Type B pancreatic cell (in vitro differentiated cells): ENCODE results near the gene CORO6. TPM values are rescaled to one million over a fixed set of nuclear protein-coding genes. Genes with fewer than 3 reads are reported as not detected.

Experiments used
- DNase-seq: peaks from one replicate; pipeline ENCODE4 v3.0.0; 2021; ENCODE audit warnings: mixed read lengths; ENCODE audit not compliant: unreplicated experiment; ENCODE audit errors: extremely low spot score
- H3K27ac Mint-ChIP-seq: 2 replicates; pipeline ENCODE4 v1.8.0; 2021; ENCODE audit warnings: mild to moderate bottlenecking, mixed read lengths
- H3K27me3 Mint-ChIP-seq: 2 replicates; pipeline ENCODE4 v1.8.0; 2021; ENCODE audit warnings: mixed read lengths
- H3K36me3 Mint-ChIP-seq: 2 replicates; pipeline ENCODE4 v1.8.0; 2021; ENCODE audit warnings: mixed read lengths
- H3K4me1 Mint-ChIP-seq: one replicate; pipeline ENCODE4 v1.8.0; 2021; ENCODE audit warnings: mixed read lengths; ENCODE audit not compliant: unreplicated experiment
- H3K4me3 Mint-ChIP-seq: 2 replicates; pipeline ENCODE4 v1.8.0; 2021; ENCODE audit warnings: mild to moderate bottlenecking, mixed read lengths
- H3K9me3 Mint-ChIP-seq: 2 replicates; pipeline ENCODE4 v1.8.0; 2021; ENCODE audit warnings: mixed read lengths
- total RNA-seq: library from RNA; stranded (reverse); gene quantifications from 2 replicates; pipeline ENCODE4 v1.2.1, GENCODE V29; 2021; ENCODE audit warnings: low replicate concordance
- TF ChIP-seq, protein P1 (sequence below): fragments of 200-600 bp; sonication (generic); conservative IDR thresholded peaks from 2 replicates; pipeline ENCODE4 v1.5.0; 2021; ENCODE audit warnings: antibody characterized with exemption, mild to moderate bottlenecking

Gene CORO6
- total RNA-seq, 1 donor from 2014 or later: 6.8 TPM

DNA sequence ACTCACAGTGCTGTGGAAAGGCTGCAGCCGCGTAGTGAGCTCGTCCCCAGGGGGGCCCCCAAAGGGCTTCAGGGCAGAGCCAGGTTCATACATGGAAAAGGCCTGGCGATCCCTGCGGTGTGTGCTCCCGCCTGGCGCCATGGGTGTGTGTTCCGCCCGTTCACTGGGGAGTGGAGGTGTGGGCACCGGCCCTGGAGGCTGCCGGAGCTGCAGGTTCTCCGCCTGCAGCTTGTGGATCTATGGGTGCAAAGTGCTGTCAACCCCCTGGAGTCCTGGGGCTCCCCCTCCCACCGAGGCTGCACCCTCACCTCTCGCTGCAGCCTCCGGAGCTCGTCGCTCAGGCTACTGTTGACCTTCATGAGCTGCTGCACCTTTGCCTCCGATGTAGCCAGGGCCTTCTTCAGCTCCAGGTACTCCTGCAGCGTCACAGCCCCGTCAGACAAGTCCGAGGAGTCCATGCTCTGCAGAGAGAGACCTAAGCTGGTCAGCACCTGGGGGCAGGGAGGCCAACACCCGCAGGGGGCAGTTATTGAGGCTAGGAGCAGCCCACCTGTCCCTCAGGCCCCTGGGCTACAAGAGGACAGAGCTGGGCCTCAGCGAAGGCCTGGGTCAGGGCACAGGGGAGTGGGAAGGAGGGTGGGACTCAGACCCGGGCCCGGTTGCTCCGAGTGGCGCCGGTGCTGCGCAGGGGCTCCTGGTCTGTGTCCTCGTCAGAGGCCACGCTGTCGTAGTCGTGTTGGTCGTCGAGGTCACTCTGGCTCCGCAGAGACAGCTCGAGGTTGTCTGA, 46.3 kb downstream of the CORO6 start:
- TF ChIP-seq, protein P1, sequence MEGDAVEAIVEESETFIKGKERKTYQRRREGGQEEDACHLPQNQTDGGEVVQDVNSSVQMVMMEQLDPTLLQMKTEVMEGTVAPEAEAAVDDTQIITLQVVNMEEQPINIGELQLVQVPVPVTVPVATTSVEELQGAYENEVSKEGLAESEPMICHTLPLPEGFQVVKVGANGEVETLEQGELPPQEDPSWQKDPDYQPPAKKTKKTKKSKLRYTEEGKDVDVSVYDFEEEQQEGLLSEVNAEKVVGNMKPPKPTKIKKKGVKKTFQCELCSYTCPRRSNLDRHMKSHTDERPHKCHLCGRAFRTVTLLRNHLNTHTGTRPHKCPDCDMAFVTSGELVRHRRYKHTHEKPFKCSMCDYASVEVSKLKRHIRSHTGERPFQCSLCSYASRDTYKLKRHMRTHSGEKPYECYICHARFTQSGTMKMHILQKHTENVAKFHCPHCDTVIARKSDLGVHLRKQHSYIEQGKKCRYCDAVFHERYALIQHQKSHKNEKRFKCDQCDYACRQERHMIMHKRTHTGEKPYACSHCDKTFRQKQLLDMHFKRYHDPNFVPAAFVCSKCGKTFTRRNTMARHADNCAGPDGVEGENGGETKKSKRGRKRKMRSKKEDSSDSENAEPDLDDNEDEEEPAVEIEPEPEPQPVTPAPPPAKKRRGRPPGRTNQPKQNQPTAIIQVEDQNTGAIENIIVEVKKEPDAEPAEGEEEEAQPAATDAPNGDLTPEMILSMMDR: no peak
- no peaks in the 10 kb centered on the region for H3K9me3 Mint-ChIP-seq
- H3K36me3 Mint-ChIP-seq: peaks cover 8% of the 10 kb centered on the region
- no peak overlapping the region for H3K27ac Mint-ChIP-seq
- no peaks in the 10 kb centered on the region for H3K27me3 Mint-ChIP-seq
- peaks cover 6% of the 10 kb centered on the region for H3K4me1 Mint-ChIP-seq
- DNase-seq: no peak
- no peak overlapping the region for H3K4me3 Mint-ChIP-seq

DNA sequence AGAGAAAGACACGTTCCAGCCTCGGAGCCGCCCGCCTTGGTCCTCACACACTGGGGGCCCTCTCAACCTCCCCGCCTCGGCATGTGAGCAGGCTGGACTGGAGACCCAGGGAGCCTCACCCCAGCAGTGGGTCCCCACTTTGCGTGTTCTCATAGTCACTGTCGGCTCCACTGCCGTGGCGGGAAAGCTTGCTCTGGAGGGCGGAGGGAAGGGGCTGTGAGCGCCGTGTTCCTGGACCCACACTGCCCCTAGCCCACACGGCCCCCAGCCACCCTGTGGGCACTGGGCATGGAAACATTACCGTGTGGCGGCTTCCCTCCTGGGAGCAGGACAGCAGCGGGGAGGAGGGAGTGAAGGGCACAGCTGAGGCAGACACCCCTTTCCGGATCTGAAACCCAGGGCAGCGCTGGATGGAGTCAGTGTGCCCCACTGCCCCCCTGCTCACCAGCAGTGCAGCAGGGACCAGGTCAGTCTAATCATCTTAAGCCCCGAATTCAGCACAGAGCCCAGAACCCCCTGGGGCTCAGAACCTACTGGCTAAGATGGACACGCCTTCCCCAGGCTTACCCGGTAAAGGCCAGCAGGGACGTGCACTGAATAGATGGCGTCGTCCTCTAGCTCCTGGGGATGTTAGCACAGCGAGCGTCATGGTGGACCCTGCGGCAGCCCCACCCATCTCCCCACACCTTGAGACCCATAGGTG, 47.0 kb downstream of the CORO6 start:
- Mint-ChIP-seq H3K9me3 (no peaks in the 10 kb centered on the region), H3K36me3 (peaks cover 12% of the 10 kb centered on the region), H3K27me3 (no peaks in the 10 kb centered on the region), H3K27ac (peak overlapping the region; percentile 50), H3K4me1 (peaks cover 10% of the 10 kb centered on the region), H3K4me3 (no peak overlapping the region)
- DNase-seq: peak; percentile 68
- TF ChIP-seq, protein P1: no peak

DNA sequence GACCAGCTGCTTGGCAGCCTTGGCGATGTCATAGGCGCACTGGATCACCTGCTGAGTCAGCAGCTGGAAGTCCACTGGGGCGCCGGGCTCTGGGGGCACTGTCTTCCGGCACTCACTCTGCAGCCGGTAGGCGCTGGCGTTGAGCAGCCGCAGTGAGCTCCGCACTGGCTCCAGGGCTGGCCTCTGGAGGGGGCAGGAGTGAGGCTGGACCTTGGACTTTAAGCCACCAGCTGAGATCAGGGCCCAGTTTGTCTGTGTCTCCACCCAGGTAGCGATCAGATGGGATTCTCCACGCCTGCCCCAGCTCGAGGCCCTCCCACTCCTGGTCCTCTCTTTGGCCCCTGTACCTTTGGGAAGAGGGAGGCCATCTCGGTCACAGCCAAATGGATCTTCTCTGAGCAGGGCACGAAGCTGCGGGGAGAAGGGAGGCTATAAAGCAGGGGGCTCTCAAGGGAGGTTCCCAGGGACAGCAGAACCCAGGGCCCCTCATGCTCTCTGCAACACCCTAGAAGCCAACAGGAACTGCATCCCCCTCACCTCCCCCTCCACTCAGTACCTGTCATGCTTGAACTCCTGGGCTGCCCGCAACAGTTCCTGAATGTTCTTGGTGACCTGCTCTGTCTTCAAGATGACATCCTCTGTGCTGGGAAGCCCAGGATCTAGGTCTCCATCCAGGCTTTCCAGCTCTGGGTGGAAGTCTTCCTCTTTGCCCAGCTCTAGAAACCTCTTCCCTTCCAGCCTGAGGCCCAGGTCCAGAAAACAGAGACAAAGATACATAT, 47.8 kb downstream of the CORO6 start:
- Mint-ChIP-seq H3K9me3 (no peaks in the 10 kb centered on the region), H3K27ac (peak overlapping the region; percentile 50), H3K36me3 (peaks cover 7% of the 10 kb centered on the region), H3K4me1 (peaks cover 7% of the 10 kb centered on the region), H3K27me3 (no peaks in the 10 kb centered on the region), H3K4me3 (no peak overlapping the region)
- TF ChIP-seq, protein P1: no peak
- DNase-seq: peak; percentile 45

DNA sequence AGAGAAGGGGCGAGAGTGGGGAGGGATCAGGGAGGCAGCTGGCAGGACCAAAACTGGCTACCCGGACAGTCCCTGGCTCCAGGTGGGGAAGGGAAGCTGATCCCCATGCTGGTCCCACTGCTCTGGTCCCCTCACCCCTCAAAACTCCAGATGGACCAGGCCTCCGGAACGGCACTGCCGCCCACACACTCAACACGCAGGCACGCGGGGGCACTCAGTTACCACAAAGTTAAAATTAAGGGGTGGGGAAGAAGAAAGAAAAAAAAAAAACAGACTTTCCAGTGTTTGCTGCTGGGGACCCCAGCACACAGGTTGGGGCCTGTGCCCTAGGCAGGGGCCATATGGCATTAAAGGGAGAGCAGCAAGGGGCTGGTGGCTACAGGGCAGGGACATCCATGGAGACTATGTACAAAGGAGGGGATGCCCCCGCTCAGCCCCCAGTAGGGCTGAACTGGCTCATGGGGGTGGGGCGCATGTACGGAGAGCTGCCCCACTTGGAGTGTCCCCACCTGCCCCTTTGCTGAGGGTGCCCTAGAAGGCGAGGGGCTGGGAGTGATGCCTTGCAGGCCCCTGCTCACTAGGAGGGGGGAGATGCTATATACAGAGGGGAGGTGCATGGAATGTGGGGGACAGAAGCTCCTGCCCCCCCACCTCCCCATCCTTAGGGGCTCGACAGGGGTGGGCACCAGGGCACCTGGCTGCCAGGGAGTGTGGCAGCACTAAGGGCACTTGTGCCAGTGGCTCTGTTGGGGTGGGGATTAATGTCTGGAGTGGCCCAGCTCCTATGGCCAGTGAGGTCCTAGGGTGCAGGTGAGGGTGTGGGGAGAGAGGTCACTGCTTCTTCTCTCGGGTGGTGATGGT, 48.6 kb downstream of the CORO6 start:
- Mint-ChIP-seq H3K27ac (peak overlapping the region; percentile 50), H3K9me3 (no peaks in the 10 kb centered on the region), H3K4me3 (no peak overlapping the region), H3K4me1 (peaks cover 7% of the 10 kb centered on the region), H3K36me3 (peaks cover 6% of the 10 kb centered on the region), H3K27me3 (peaks cover 2% of the 10 kb centered on the region)
- peak; percentile 62 for DNase-seq
- TF ChIP-seq, protein P1: no peak

DNA sequence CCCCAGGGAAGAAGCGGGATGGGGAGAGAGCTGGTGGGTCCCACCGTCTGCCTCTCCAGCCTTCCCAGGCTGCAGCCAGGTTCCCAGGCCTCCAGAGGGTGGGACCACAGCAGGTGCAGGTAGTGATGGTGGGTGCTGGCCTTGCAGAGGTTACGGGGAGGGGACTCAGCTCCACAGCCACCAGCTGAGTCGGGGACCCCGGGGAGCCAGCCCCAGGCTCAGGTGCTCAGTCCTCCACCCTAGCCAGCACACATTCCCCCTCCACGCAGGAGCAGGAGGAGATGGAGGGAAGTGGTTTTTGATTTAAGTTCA, 49.2 kb downstream of the CORO6 start:
- Mint-ChIP-seq H3K36me3 (peaks cover 6% of the 10 kb centered on the region), H3K4me3 (no peak overlapping the region), H3K4me1 (peaks cover 7% of the 10 kb centered on the region), H3K9me3 (no peaks in the 10 kb centered on the region), H3K27ac (no peak overlapping the region), H3K27me3 (peaks cover 3% of the 10 kb centered on the region)
- TF ChIP-seq, protein P1: no peak
- peak; percentile 64 for DNase-seq
